Chondrocyte (in vitro differentiated cells): ENCODE results near the gene SLC5A2. TPM values are rescaled to one million over a fixed set of nuclear protein-coding genes. Genes with fewer than 3 reads are reported as not detected.

Experiments used
- total RNA-seq: library from RNA; stranded (reverse); gene quantifications from 3 replicates; pipeline ENCODE4 v1.2.1, GENCODE V29; 2021

SLC5A2 gene
- total RNA-seq, 1 donor from 2014 or later, result not detected

Other genes with a start within 250 kb of the SLC5A2 start
- gene ITGAM, start 223.1 kb upstream of the SLC5A2 start, total RNA-seq, result not detected in 3 replicates
- gene ITGAX, start 127.9 kb upstream of the SLC5A2 start, total RNA-seq, result not detected in 3 replicates
- gene ITGAD, start 89.8 kb upstream of the SLC5A2 start, total RNA-seq, result not detected in 3 replicates
- gene COX6A2, start 54.8 kb upstream of the SLC5A2 start, total RNA-seq, result not detected in 3 replicates
- gene ZNF843, start 40.3 kb upstream of the SLC5A2 start, total RNA-seq, result 2.3 to 3.7 TPM (median 2.8 TPM) in 3 replicates
- gene ARMC5, start 23.6 kb upstream of the SLC5A2 start, total RNA-seq, result 12.2 to 13.2 TPM (median 12.4 TPM) in 3 replicates
- 124 to 224 TPM (median 221 TPM) in 3 replicates for gene TGFB1I1, start 11.0 kb upstream of the SLC5A2 start, total RNA-seq
- gene RUSF1, start 25.3 kb downstream of the SLC5A2 start, total RNA-seq, result 52.7 to 67.5 TPM (median 58.3 TPM) in 3 replicates
- gene AHSP, start 44.8 kb downstream of the SLC5A2 start, total RNA-seq, result not detected in 3 replicates